A673 (cell line): Measurements from ENCODE around the gene NPEPL1.

Source experiments
- EZH2 ChIP-seq: fragments of 200-600 bp; sonication (generic); IDR thresholded peaks from 2 replicates; pipeline ENCODE4 v1.6.1; 2017; ENCODE audit warnings: borderline replicate concordance, low read depth, mild to moderate bottlenecking, mixed read lengths, antibody characterized with exemption, low read length; ENCODE audit not compliant: poor library complexity, severe bottlenecking
- TF ChIP-seq, protein P1 (sequence below): fragments of 300-800, 200-600 bp; sonication (generic); conservative IDR thresholded peaks from 2 replicates; pipeline ENCODE4 v1.5.1; 2017; ENCODE audit warnings: low read depth, mild to moderate bottlenecking, antibody characterized with exemption, low read length, moderate library complexity, mixed read lengths

DNA sequence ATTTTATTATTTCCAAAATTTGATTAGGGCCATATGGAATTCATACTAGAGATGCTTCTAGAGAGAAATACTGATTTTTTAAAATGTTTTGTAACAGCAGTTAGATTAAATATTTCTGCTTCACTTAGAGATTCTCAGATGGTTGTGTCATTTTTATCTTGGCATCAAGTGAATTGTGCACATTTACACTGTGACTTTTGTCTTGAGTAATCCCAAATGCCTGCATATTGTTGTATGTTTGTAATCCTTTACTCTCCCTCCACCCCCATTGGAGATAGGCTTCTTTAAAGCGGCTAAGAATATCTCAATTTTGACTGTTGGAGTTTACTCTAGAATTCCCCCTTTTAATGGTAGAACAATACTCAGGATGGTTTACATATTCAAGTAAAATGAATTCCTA, 22.5 kb upstream of the NPEPL1 start:
- TF ChIP-seq, protein P1, sequence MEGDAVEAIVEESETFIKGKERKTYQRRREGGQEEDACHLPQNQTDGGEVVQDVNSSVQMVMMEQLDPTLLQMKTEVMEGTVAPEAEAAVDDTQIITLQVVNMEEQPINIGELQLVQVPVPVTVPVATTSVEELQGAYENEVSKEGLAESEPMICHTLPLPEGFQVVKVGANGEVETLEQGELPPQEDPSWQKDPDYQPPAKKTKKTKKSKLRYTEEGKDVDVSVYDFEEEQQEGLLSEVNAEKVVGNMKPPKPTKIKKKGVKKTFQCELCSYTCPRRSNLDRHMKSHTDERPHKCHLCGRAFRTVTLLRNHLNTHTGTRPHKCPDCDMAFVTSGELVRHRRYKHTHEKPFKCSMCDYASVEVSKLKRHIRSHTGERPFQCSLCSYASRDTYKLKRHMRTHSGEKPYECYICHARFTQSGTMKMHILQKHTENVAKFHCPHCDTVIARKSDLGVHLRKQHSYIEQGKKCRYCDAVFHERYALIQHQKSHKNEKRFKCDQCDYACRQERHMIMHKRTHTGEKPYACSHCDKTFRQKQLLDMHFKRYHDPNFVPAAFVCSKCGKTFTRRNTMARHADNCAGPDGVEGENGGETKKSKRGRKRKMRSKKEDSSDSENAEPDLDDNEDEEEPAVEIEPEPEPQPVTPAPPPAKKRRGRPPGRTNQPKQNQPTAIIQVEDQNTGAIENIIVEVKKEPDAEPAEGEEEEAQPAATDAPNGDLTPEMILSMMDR, result no peak
- TF ChIP-seq EZH2, result no peak
